Stomach smooth muscle (tissue), 2 donors: ENCODE measurements around the gene ERGIC1.

Source experiments
- H3K27ac ChIP-seq: one replicate; pipeline ENCODE4 v1.7.0; 2013; ENCODE audit warnings: mild to moderate bottlenecking, low read length, inconsistent platforms
- H3K27me3 ChIP-seq, 2 donors: one replicate each; pipeline ENCODE4 v1.7.0; 2013; ENCODE audit warnings: low read length in 2 of 2; ENCODE audit not compliant: insufficient read depth in 2 of 2, control insufficient read depth in 1 of 2
- H3K36me3 ChIP-seq, 2 donors: one replicate each; pipeline ENCODE4 v1.7.0; 2013; ENCODE audit warnings: low read length in 2 of 2; ENCODE audit not compliant: control insufficient read depth in 2 of 2, insufficient read depth in 2 of 2
- H3K4me1 ChIP-seq: one replicate; pipeline ENCODE4 v1.7.0; 2013; ENCODE audit warnings: low read length; ENCODE audit not compliant: control insufficient read depth, insufficient read depth
- H3K4me3 ChIP-seq, 2 donors: one replicate each; pipeline ENCODE4 v1.7.0; 2013; ENCODE audit warnings: low read length in 2 of 2
- H3K9ac ChIP-seq, 2 donors: one replicate each; pipeline ENCODE4 v1.7.0; 2013; ENCODE audit warnings: low read length in 2 of 2, mild to moderate bottlenecking in 1 of 2
- H3K9me3 ChIP-seq, 2 donors: one replicate each; pipeline ENCODE4 v1.7.0; 2013; ENCODE audit warnings: low read length in 2 of 2; ENCODE audit not compliant: control insufficient read depth in 2 of 2
- donor health status: healthy.
- donor health status: Pancreatic carcinoma.

ERGIC1 gene

GRCh38 chr5:172906436-172906835, 72.4 kb downstream of the ERGIC1 start:
- H3K9ac ChIP-seq = peak overlapping the region; percentile 42 to 91
- H3K9me3 ChIP-seq = no peaks in the 10 kb centered on the region
- H3K27me3 ChIP-seq = no peaks in the 10 kb centered on the region
- H3K36me3 ChIP-seq = peaks cover 8 to 10% of the 10 kb centered on the region in 2 donors
- peaks cover 65% of the 10 kb centered on the region for H3K4me1 ChIP-seq
- H3K4me3 ChIP-seq = no peak overlapping the region
- H3K27ac ChIP-seq = peak overlapping the region; percentile 100

GRCh38 chr5:172906888-172907287, 72.8 kb downstream of the ERGIC1 start:
- Histone ChIP-seq H3K27me3 (no peaks in the 10 kb centered on the region), H3K9me3 (no peaks in the 10 kb centered on the region), H3K9ac (no peak overlapping the region), H3K27ac (peak overlapping the region; percentile 100), H3K4me3 (no peak overlapping the region), H3K4me1 (peaks cover 61% of the 10 kb centered on the region), H3K36me3 (peaks cover 8 to 10% of the 10 kb centered on the region in 2 donors)

- Histone ChIP-seq H3K9ac (no peak overlapping the region), H3K9me3 (no peaks in the 10 kb centered on the region), H3K27me3 (no peaks in the 10 kb centered on the region), H3K27ac (peak overlapping the region; percentile 41), H3K4me1 (peaks cover 53% of the 10 kb centered on the region), H3K4me3 (no peak overlapping the region), H3K36me3 (peaks cover 8 to 10% of the 10 kb centered on the region in 2 donors)
Observed at GRCh38 chr5:172907657-172908056, 73.6 kb downstream of the ERGIC1 start.

GRCh38 chr5:172908662-172909061, 74.6 kb downstream of the ERGIC1 start:
- Histone ChIP-seq H3K27ac (no peak overlapping the region), H3K4me3 (no peak overlapping the region), H3K9ac (no peak overlapping the region), H3K9me3 (no peaks in the 10 kb centered on the region), H3K4me1 (peaks cover 45% of the 10 kb centered on the region), H3K36me3 (peaks cover 12 to 17% of the 10 kb centered on the region in 2 donors), H3K27me3 (no peaks in the 10 kb centered on the region)

GRCh38 chr5:172909931-172910502, 76.0 kb downstream of the ERGIC1 start:
- no peaks in the 10 kb centered on the region for H3K27me3 ChIP-seq
- no peak overlapping the region for H3K4me3 ChIP-seq
- H3K36me3 ChIP-seq = peaks cover 21 to 26% of the 10 kb centered on the region in 2 donors
- H3K9ac ChIP-seq = no peak overlapping the region
- H3K27ac ChIP-seq = no peak overlapping the region
- peaks cover 31% of the 10 kb centered on the region for H3K4me1 ChIP-seq
- no peaks in the 10 kb centered on the region for H3K9me3 ChIP-seq

- Histone ChIP-seq H3K27me3 (no peaks in the 10 kb centered on the region), H3K9me3 (no peaks in the 10 kb centered on the region), H3K27ac (no peak overlapping the region), H3K36me3 (peaks cover 31 to 35% of the 10 kb centered on the region in 2 donors), H3K9ac (peak overlapping the region in 1 of 2 donors; percentile 43), H3K4me1 (peaks cover 21% of the 10 kb centered on the region), H3K4me3 (no peak overlapping the region)
Observed at GRCh38 chr5:172910828-172911627, 77.0 kb downstream of the ERGIC1 start.

GRCh38 chr5:172911628-172911880, 77.5 kb downstream of the ERGIC1 start:
- no peak overlapping the region for H3K4me3 ChIP-seq
- no peaks in the 10 kb centered on the region for H3K9me3 ChIP-seq
- H3K4me1 ChIP-seq = peaks cover 16% of the 10 kb centered on the region
- H3K27ac ChIP-seq = no peak overlapping the region
- no peaks in the 10 kb centered on the region for H3K27me3 ChIP-seq
- H3K36me3 ChIP-seq = peaks cover 34 to 35% of the 10 kb centered on the region in 2 donors
- H3K9ac ChIP-seq = peak overlapping the region in 1 of 2 donors; percentile 43

GRCh38 chr5:172911976-172912375, 77.9 kb downstream of the ERGIC1 start:
- H3K4me3 ChIP-seq = no peak overlapping the region
- no peak overlapping the region for H3K9ac ChIP-seq
- H3K27me3 ChIP-seq = no peaks in the 10 kb centered on the region
- peaks cover 34 to 36% of the 10 kb centered on the region in 2 donors for H3K36me3 ChIP-seq
- H3K4me1 ChIP-seq = peaks cover 12% of the 10 kb centered on the region
- no peak overlapping the region for H3K27ac ChIP-seq
- no peaks in the 10 kb centered on the region for H3K9me3 ChIP-seq

- Histone ChIP-seq H3K36me3 (peaks cover 34 to 39% of the 10 kb centered on the region in 2 donors), H3K4me3 (no peak overlapping the region), H3K27me3 (no peaks in the 10 kb centered on the region), H3K9ac (no peak overlapping the region), H3K27ac (no peak overlapping the region), H3K9me3 (no peaks in the 10 kb centered on the region), H3K4me1 (peaks cover 7% of the 10 kb centered on the region)
Observed at GRCh38 chr5:172913117-172913850, 79.2 kb downstream of the ERGIC1 start.

- Histone ChIP-seq H3K4me3 (no peak overlapping the region), H3K9ac (no peak overlapping the region), H3K27me3 (no peaks in the 10 kb centered on the region), H3K27ac (no peak overlapping the region), H3K4me1 (peaks cover 21% of the 10 kb centered on the region), H3K36me3 (peaks cover 29 to 45% of the 10 kb centered on the region in 2 donors), H3K9me3 (no peaks in the 10 kb centered on the region)
Observed at GRCh38 chr5:172915514-172915913, 81.5 kb downstream of the ERGIC1 start.
